Measurements from ENCODE around the gene ATP1A1.

The ATP1A1 gene

GRCh38 chr1:116334868-116335635 is 38.0 kb upstream of the ATP1A1 start:
- TF ChIP-seq, protein P1, sequence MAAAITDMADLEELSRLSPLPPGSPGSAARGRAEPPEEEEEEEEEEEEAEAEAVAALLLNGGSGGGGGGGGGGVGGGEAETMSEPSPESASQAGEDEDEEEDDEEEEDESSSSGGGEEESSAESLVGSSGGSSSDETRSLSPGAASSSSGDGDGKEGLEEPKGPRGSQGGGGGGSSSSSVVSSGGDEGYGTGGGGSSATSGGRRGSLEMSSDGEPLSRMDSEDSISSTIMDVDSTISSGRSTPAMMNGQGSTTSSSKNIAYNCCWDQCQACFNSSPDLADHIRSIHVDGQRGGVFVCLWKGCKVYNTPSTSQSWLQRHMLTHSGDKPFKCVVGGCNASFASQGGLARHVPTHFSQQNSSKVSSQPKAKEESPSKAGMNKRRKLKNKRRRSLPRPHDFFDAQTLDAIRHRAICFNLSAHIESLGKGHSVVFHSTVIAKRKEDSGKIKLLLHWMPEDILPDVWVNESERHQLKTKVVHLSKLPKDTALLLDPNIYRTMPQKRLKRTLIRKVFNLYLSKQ (tag by site-specific recombination; IDR thresholded peaks at IDR 0.05; ENCODE audit: borderline replicate concordance), result no peak
- no peak for TF ChIP-seq YY1 (tag by site-specific recombination; IDR thresholded peaks at IDR 0.05)
- no peak for TF ChIP-seq ZNF133 (tag by site-specific recombination; IDR thresholded peaks at IDR 0.05)
- no peak for TF ChIP-seq CTCF (tag by site-specific recombination; IDR thresholded peaks at IDR 0.05)
- TF ChIP-seq ZNF629 (tag by site-specific recombination; IDR thresholded peaks at IDR 0.05), result no peak
- H3K4me1 ChIP-seq (ENCODE audit: control insufficient read depth, insufficient read depth, low read length), result peaks cover 8% of the 10 kb centered on the region
- H3K27ac ChIP-seq (ENCODE audit: extremely low read depth, low read depth, low read length), result no peak overlapping the region
- CTCF ChIA-PET, result interaction anchor here (0.5 to 1.1 kb wide), 3 partner anchors 51 to 166 kb away, joined by 4 to 5 read pairs (median 4); no protein-coding TSS in a partner anchor
- H3K4me3 ChIP-seq (ENCODE audit: low read depth, low read length), result no peak overlapping the region
- H3K9me3 ChIP-seq (ENCODE audit: control insufficient read depth, insufficient read depth, low read depth, low read length), result no peaks in the 10 kb centered on the region
- no peaks in the 10 kb centered on the region for H3K36me3 ChIP-seq (ENCODE audit: control insufficient read depth in 2 of 2, insufficient read depth in 1 of 2, low read length in 2 of 2)
- POLR2A ChIA-PET, result no interaction called here

- POLR2A ChIA-PET, result no interaction called here
Observed at GRCh38 chr1:116335850-116336624, 37.0 kb upstream of the ATP1A1 start.

More at GRCh38 chr1:116335850-116336624, 37.0 kb upstream of the ATP1A1 start:
- CTCF ChIA-PET, result interaction anchor here (0.9 kb wide), 1 partner anchor 10 kb away, joined by 3 read pairs; no protein-coding TSS in a partner anchor
- Histone ChIP-seq H3K4me1 (ENCODE audit: control insufficient read depth, insufficient read depth, low read length) (no peaks in the 10 kb centered on the region), H3K36me3 (ENCODE audit: control insufficient read depth in 2 of 2, insufficient read depth in 1 of 2, low read length in 2 of 2) (no peaks in the 10 kb centered on the region), H3K4me3 (ENCODE audit: low read depth, low read length) (no peak overlapping the region), H3K27ac (ENCODE audit: extremely low read depth, low read depth, low read length) (no peak overlapping the region), H3K9me3 (ENCODE audit: control insufficient read depth, insufficient read depth, low read depth, low read length) (no peaks in the 10 kb centered on the region)
- TF ChIP-seq FEZF1 (tag by site-specific recombination; IDR thresholded peaks at IDR 0.05), result no peak
- no peak for TF ChIP-seq ZNF488 (tag by site-specific recombination; IDR thresholded peaks at IDR 0.05)
- TF ChIP-seq ZNF530 (tag by site-specific recombination; IDR thresholded peaks at IDR 0.05; ENCODE audit: low read depth), result no peak
- TF ChIP-seq ZNF19 (tag by site-specific recombination; IDR thresholded peaks at IDR 0.05; ENCODE audit: low read depth), result no peak
- no peak for TF ChIP-seq ZNF610 (tag by site-specific recombination; IDR thresholded peaks at IDR 0.05; ENCODE audit: borderline replicate concordance)
- TF ChIP-seq INSM2 (tag by site-specific recombination; IDR thresholded peaks at IDR 0.05), result no peak
- TF ChIP-seq ZNF561 (tag by site-specific recombination; IDR thresholded peaks at IDR 0.05; ENCODE audit: borderline replicate concordance), result no peak
- TF ChIP-seq TCF7L2 (IDR thresholded peaks at IDR 0.05; ENCODE audit: borderline replicate concordance, low read depth, low read length), result no peak
- no peak for TF ChIP-seq KLF7 (tag by site-specific recombination; IDR thresholded peaks at IDR 0.05; ENCODE audit: borderline replicate concordance)
- TF ChIP-seq, protein P2, sequence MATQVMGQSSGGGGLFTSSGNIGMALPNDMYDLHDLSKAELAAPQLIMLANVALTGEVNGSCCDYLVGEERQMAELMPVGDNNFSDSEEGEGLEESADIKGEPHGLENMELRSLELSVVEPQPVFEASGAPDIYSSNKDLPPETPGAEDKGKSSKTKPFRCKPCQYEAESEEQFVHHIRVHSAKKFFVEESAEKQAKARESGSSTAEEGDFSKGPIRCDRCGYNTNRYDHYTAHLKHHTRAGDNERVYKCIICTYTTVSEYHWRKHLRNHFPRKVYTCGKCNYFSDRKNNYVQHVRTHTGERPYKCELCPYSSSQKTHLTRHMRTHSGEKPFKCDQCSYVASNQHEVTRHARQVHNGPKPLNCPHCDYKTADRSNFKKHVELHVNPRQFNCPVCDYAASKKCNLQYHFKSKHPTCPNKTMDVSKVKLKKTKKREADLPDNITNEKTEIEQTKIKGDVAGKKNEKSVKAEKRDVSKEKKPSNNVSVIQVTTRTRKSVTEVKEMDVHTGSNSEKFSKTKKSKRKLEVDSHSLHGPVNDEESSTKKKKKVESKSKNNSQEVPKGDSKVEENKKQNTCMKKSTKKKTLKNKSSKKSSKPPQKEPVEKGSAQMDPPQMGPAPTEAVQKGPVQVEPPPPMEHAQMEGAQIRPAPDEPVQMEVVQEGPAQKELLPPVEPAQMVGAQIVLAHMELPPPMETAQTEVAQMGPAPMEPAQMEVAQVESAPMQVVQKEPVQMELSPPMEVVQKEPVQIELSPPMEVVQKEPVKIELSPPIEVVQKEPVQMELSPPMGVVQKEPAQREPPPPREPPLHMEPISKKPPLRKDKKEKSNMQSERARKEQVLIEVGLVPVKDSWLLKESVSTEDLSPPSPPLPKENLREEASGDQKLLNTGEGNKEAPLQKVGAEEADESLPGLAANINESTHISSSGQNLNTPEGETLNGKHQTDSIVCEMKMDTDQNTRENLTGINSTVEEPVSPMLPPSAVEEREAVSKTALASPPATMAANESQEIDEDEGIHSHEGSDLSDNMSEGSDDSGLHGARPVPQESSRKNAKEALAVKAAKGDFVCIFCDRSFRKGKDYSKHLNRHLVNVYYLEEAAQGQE (tag by site-specific recombination; IDR thresholded peaks at IDR 0.05), result no peak
- TF ChIP-seq ZNF138 (tag by site-specific recombination; IDR thresholded peaks at IDR 0.05; ENCODE audit: borderline replicate concordance), result no peak
- TF ChIP-seq, protein P1 (tag by site-specific recombination; IDR thresholded peaks at IDR 0.05; ENCODE audit: borderline replicate concordance), result no peak
- TF ChIP-seq KLF1 (tag by site-specific recombination; IDR thresholded peaks at IDR 0.05), result no peak
